Loucy (cell line): ENCODE results near the gene ANTXR2.

Source experiments
- H2AFZ ChIP-seq: fragments of 200-600 bp; sonication (generic); 2 replicates; pipeline ENCODE4 v1.6.0; 2016; ENCODE audit warnings: antibody characterized with exemption, mild to moderate bottlenecking, low read length, moderate library complexity
- H3F3A ChIP-seq: fragments of 200-600 bp; 2 replicates; pipeline ENCODE4 v1.6.0; 2016; ENCODE audit warnings: antibody characterized with exemption, low read depth, mild to moderate bottlenecking
- H3K27me3 ChIP-seq: fragments of 200-600 bp; sonication (generic); 2 replicates; pipeline ENCODE4 v1.6.1; 2014; ENCODE audit warnings: low read length, mild to moderate bottlenecking; ENCODE audit not compliant: insufficient read depth, poor library complexity, severe bottlenecking
- H3K36me3 ChIP-seq: fragments of 200-600 bp; sonication (generic); 2 replicates; pipeline ENCODE4 v1.6.1; 2016; ENCODE audit warnings: low read length; ENCODE audit not compliant: insufficient read depth
- H3K4me1 ChIP-seq: fragments of 200-600 bp; sonication (generic); 2 replicates; pipeline ENCODE4 v1.5.1; 2014; ENCODE audit warnings: low read length, mild to moderate bottlenecking; ENCODE audit not compliant: insufficient read depth, poor library complexity, severe bottlenecking
- H3K4me2 ChIP-seq: fragments of 200-600 bp; sonication (generic); 2 replicates; pipeline ENCODE4 v1.6.0; 2014; ENCODE audit warnings: antibody characterized with exemption, low read length, low read depth, mild to moderate bottlenecking; ENCODE audit not compliant: poor library complexity, severe bottlenecking
- H3K4me3 ChIP-seq: fragments of 200-600 bp; sonication (generic); 2 replicates; pipeline ENCODE4 v1.5.1; 2014; ENCODE audit warnings: low read length, mild to moderate bottlenecking, mixed read lengths; ENCODE audit not compliant: poor library complexity, severe bottlenecking
- H3K79me2 ChIP-seq: fragments of 200-600 bp; sonication (generic); 2 replicates; pipeline ENCODE4 v1.6.1; 2014; ENCODE audit warnings: low read length; ENCODE audit not compliant: insufficient read depth
- H3K9ac ChIP-seq: fragments of 200-600 bp; sonication (generic); 2 replicates; pipeline ENCODE4 v1.6.0; 2014; ENCODE audit warnings: mild to moderate bottlenecking, low read depth, low read length, moderate library complexity; ENCODE audit not compliant: poor library complexity, severe bottlenecking
- H3K9me2 ChIP-seq: fragments of 200-600 bp; sonication (generic); replicated peaks from 2 replicates; pipeline ENCODE4 v1.6.1; 2016; ENCODE audit warnings: low read depth, low read length, mixed read lengths
- H3K9me3 ChIP-seq: fragments of 200-600 bp; sonication (generic); 2 replicates; pipeline ENCODE4 v1.6.1; 2014; ENCODE audit warnings: mild to moderate bottlenecking, antibody characterized with exemption, low read length, low read depth; ENCODE audit not compliant: insufficient read depth
- H4K20me1 ChIP-seq: fragments of 200-600 bp; sonication (generic); 2 replicates; pipeline ENCODE4 v1.6.0; 2014; ENCODE audit warnings: antibody characterized with exemption, low read length, mild to moderate bottlenecking; ENCODE audit not compliant: insufficient read depth, poor library complexity, severe bottlenecking
- EZH2phosphoT487 ChIP-seq: fragments of 200-600 bp; IDR thresholded peaks from 2 replicates; pipeline ENCODE4 v1.6.1; 2018; ENCODE audit warnings: antibody characterized with exemption, mild to moderate bottlenecking, moderate library complexity, borderline replicate concordance
- TF ChIP-seq, protein P1 (sequence below): fragments of 200-600 bp; sonication (generic); conservative IDR thresholded peaks from 2 replicates; pipeline ENCODE4 v1.5.1; 2014; ENCODE audit warnings: mild to moderate bottlenecking, antibody characterized with exemption, low read length

Gene ANTXR2

DNA sequence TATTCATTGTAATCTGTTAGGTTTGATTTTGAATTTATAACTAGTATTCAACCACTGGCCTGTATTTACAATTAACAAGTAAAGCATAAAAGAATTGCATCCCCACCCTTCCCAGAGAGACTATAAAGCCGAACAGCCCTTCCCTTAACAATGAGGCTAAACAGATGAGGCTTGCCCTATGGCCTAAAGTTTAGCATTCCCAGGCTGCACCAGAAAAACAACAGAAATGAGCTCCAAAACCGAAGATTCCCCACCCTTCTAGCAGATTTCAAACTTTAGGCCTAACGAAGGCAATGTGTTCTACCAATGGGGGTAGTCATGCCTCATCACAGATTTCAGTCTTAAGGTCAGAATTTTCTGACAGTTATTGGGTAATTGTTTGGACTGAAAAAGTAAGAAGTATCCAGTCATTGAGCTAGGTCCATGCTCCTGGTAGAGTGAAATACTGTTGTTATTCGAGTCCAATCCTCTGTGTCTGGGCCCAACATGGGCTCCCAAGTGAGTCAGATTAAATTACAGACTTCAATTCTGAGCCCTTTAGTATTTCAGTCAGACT lies 197.6 kb downstream of the ANTXR2 start:
- no peaks in the 10 kb centered on the region for H3K36me3 ChIP-seq
- H3K4me1 ChIP-seq, result no peaks in the 10 kb centered on the region
- no peak overlapping the region for H3K4me3 ChIP-seq
- H3F3A ChIP-seq, result no peaks in the 10 kb centered on the region
- no peaks in the 10 kb centered on the region for H3K79me2 ChIP-seq
- no peak overlapping the region for H3K4me2 ChIP-seq
- TF ChIP-seq, protein P1, sequence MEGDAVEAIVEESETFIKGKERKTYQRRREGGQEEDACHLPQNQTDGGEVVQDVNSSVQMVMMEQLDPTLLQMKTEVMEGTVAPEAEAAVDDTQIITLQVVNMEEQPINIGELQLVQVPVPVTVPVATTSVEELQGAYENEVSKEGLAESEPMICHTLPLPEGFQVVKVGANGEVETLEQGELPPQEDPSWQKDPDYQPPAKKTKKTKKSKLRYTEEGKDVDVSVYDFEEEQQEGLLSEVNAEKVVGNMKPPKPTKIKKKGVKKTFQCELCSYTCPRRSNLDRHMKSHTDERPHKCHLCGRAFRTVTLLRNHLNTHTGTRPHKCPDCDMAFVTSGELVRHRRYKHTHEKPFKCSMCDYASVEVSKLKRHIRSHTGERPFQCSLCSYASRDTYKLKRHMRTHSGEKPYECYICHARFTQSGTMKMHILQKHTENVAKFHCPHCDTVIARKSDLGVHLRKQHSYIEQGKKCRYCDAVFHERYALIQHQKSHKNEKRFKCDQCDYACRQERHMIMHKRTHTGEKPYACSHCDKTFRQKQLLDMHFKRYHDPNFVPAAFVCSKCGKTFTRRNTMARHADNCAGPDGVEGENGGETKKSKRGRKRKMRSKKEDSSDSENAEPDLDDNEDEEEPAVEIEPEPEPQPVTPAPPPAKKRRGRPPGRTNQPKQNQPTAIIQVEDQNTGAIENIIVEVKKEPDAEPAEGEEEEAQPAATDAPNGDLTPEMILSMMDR, result no peak
- TF ChIP-seq EZH2phosphoT487, result no peak
- H2AFZ ChIP-seq, result no peak overlapping the region
- peaks cover 11% of the 10 kb centered on the region; the same call in 1 of the 2 replicates for H3K9me3 ChIP-seq
- no peaks in the 10 kb centered on the region for H4K20me1 ChIP-seq
- no peaks in the 10 kb centered on the region for H3K9me2 ChIP-seq
- H3K9ac ChIP-seq, result no peak overlapping the region
- no peaks in the 10 kb centered on the region for H3K27me3 ChIP-seq

DNA sequence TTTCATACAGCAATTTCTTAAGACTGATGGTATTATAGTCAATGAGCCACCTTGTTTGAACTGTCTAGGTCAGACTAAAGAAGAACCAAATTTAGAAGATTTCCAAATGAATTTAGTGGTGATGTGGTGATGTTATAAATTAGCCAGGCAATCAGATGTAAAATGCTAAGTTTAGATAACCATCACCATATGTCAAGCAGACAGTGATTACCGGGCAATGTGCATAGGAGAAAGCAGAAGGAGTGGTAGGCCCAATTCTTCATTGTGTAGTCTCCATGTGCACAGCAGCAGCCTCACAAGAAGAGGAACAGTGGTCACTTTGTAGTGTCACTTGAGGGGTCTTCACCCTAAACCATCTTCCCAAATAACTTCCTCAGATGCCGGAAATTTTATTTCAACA lies 198.8 kb downstream of the ANTXR2 start:
- Histone ChIP-seq H3K9ac (no peak overlapping the region), H3K27me3 (no peaks in the 10 kb centered on the region), H3K79me2 (no peaks in the 10 kb centered on the region), H3K36me3 (no peaks in the 10 kb centered on the region), H4K20me1 (no peaks in the 10 kb centered on the region), H3F3A (no peaks in the 10 kb centered on the region), H2AFZ (no peak overlapping the region), H3K4me1 (no peaks in the 10 kb centered on the region), H3K9me2 (no peaks in the 10 kb centered on the region), H3K4me2 (no peak overlapping the region), H3K4me3 (no peak overlapping the region), H3K9me3 (peaks cover 11% of the 10 kb centered on the region; the same call in 1 of the 2 replicates)
- no peak for TF ChIP-seq EZH2phosphoT487
- TF ChIP-seq, protein P1, result no peak

DNA sequence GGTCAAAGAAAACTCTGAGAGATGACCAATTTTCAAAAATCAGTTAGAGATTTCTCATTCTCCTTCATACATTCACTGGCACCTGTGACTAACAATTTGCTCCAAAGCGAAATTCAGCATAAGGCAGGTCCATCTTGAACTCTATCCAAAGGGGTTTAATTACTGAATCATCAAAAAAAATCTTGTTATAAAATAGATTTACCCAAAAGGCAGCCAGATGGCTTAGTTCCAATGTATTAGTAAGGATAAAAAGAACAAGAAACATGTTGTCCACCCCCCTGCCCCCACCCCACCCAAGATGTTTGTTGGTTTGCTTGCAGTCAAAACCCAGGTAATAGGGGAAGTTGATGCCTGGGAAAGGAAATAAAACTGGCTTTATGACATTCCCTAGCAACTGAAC lies 200.3 kb downstream of the ANTXR2 start:
- no peak overlapping the region for H3K4me2 ChIP-seq
- H3K4me1 ChIP-seq, result no peaks in the 10 kb centered on the region
- no peaks in the 10 kb centered on the region for H3K79me2 ChIP-seq
- H3K4me3 ChIP-seq, result no peak overlapping the region
- H3K9me3 ChIP-seq, result peaks cover 4% of the 10 kb centered on the region; the same call in 1 of the 2 replicates
- no peaks in the 10 kb centered on the region for H4K20me1 ChIP-seq
- no peaks in the 10 kb centered on the region for H3K27me3 ChIP-seq
- no peak overlapping the region for H3K9ac ChIP-seq
- H3K9me2 ChIP-seq, result no peaks in the 10 kb centered on the region
- H2AFZ ChIP-seq, result no peak overlapping the region
- TF ChIP-seq, protein P1, result no peak
- no peak for TF ChIP-seq EZH2phosphoT487
- H3F3A ChIP-seq, result no peaks in the 10 kb centered on the region
- H3K36me3 ChIP-seq, result no peaks in the 10 kb centered on the region
